Esophagus squamous epithelium (tissue), 4 donors: ENCODE data around the gene TET3.

Experiments
- CTCF ChIP-seq, 6 experiments: fragments of 450-650 bp in 4 of 6; fragments of 200-600 bp in 2 of 6; sonication (generic) in 2 of 6; IDR thresholded peaks; one replicate each; pipeline ENCODE4 v1.5.1; 2016 to 2019; ENCODE audit warnings: antibody characterized with exemption in 6 of 6, mild to moderate bottlenecking in 4 of 6, moderate library complexity in 4 of 6
- POLR2A ChIP-seq, 4 donors: fragments of 450-650 bp; IDR thresholded peaks; one replicate each; pipeline ENCODE4 v1.6.1; 2017; ENCODE audit warnings: antibody characterized with exemption in 4 of 4, mild to moderate bottlenecking in 4 of 4, moderate library complexity in 3 of 4

- TF ChIP-seq POLR2A (IDR thresholded peaks at IDR 0.05) (no peak), CTCF (IDR thresholded peaks at IDR 0.05) (no peak)
Measured at GRCh38 chr2:73968357-73968937, 16.3 kb upstream of the TET3 start.
